HCT116 (cell line): ENCODE data around the gene TMEM237. TPM values are rescaled to one million over a fixed set of nuclear protein-coding genes. Genes with fewer than 3 reads are reported as not detected.

ENCODE experiments used
- ATAC-seq: fragments of 200-7000 bp; cut with Tn5 transposase; 2 replicates; pipeline ENCODE4 v1.9.1; 2020; ENCODE audit warnings: mild to moderate bottlenecking, moderate library complexity
- BruUV-seq: library from RNA; stranded (reverse); fragments of 400-500 nt; replicated peaks from 2 replicates; lab custom pipeline; 2021; lab: Mats Ljungman, UMichigan
- CTCF ChIA-PET: fragments of 300-600 bp; sonication (Branson Sonifier 250); formaldehyde crosslinking; loops from one replicate; lab custom pipeline; 2021; ENCODE audit warnings: antibody characterized with exemption; lab: Charles Lee
- POLR2A ChIA-PET: fragments of 300-600, 350-600 bp; sonication (Branson Sonifier 250); formaldehyde crosslinking; loops from one replicate; lab custom pipeline; 2021; ENCODE audit warnings: antibody characterized with exemption; lab: Charles Lee
- RAD21 ChIA-PET, 2 experiments: fragments of 300-600 bp; sonication (Branson Sonifier 250); formaldehyde crosslinking; loops; one replicate each; lab custom pipeline; 2023; ENCODE audit warnings: low total read pairs in 2 of 2; ENCODE audit not compliant: uncharacterized antibody in 2 of 2, unreplicated experiment in 2 of 2, low non-redundant PET in 1 of 2; lab: Charles Lee
- DNase-seq: peaks from one replicate; pipeline ENCODE4 v3.0.0-alpha.2; 2010; ENCODE audit warnings: low read depth, low spot score
- H2AFZ ChIP-seq: fragments of 200-600 bp; shearing (Covaris generic), sonication (generic); 2 replicates; pipeline ENCODE4 v1.6.1; 2017; ENCODE audit warnings: low read depth, mixed run types, mixed read lengths, antibody characterized with exemption, low read length; ENCODE audit not compliant: poor library complexity, severe bottlenecking
- H3K27ac ChIP-seq: 2 replicates; pipeline ENCODE4 v1.5.1; 2012; ENCODE audit warnings: low read depth, low read length
- H3K27me3 ChIP-seq: fragments of 200-600 bp; sonication (generic); 2 replicates; pipeline ENCODE4 v1.6.1; 2016; ENCODE audit warnings: mixed run types, low read length, mixed read lengths; ENCODE audit not compliant: insufficient read depth
- H3K36me3 ChIP-seq, 2 experiments: fragments of 200-500 bp in 1 of 2; fragments of 200-600 bp in 1 of 2; sonication (Bioruptor generic) in 1 of 2; sonication (generic) in 1 of 2; 2 replicates each; pipeline versions ENCODE4 v1.5.1 to v1.6.1; 2014 to 2016; ENCODE audit warnings: low read length in 2 of 2, inconsistent platforms in 1 of 2, mixed read lengths in 1 of 2, mixed run types in 1 of 2; ENCODE audit not compliant: insufficient read depth in 2 of 2, control insufficient read depth in 1 of 2
- H3K4me1 ChIP-seq, 2 experiments: fragments of 200-600 bp in 1 of 2; sonication (generic) in 1 of 2; 2 replicates each; pipeline versions ENCODE4 v1.5.1 to v1.6.1; 2012 to 2017; ENCODE audit warnings: low read length in 2 of 2, inconsistent platforms in 1 of 2, mild to moderate bottlenecking in 1 of 2, mixed read lengths in 1 of 2, mixed run types in 1 of 2, moderate library complexity in 1 of 2; ENCODE audit not compliant: insufficient read depth in 2 of 2, control insufficient read depth in 1 of 2
- H3K4me2 ChIP-seq: fragments of 200-600 bp; sonication (generic); 2 replicates; pipeline ENCODE4 v1.6.1; 2017; ENCODE audit warnings: mixed run types, low read length, mixed read lengths
- H3K4me3 ChIP-seq, 2 experiments: fragments of 200-600 bp in 1 of 2; sonication (generic) in 1 of 2; replicated peaks in 1 of 2; 2 replicates each; pipeline ENCODE4 v1.5.1; 2011 to 2016; ENCODE audit warnings: low read length in 2 of 2, control low read depth in 1 of 2, low read depth in 1 of 2, mild to moderate bottlenecking in 1 of 2, mixed read lengths in 1 of 2, mixed run types in 1 of 2
- H3K79me2 ChIP-seq: fragments of 200-600 bp; sonication (generic); 2 replicates; pipeline ENCODE4 v1.6.1; 2017; ENCODE audit warnings: mild to moderate bottlenecking, mixed run types, low read length, moderate library complexity, mixed read lengths; ENCODE audit not compliant: insufficient read depth
- H3K9ac ChIP-seq: fragments of 200-600 bp; sonication (generic); 2 replicates; pipeline ENCODE4 v1.6.1; 2016; ENCODE audit warnings: low read length, mixed read lengths
- H3K9me2 ChIP-seq: fragments of 200-600 bp; sonication (generic), shearing (Covaris generic); 2 replicates; pipeline ENCODE4 v1.6.1; 2017; ENCODE audit warnings: mixed run types, mild to moderate bottlenecking, moderate library complexity; ENCODE audit not compliant: insufficient read depth
- H3K9me3 ChIP-seq, 2 experiments: fragments of 200-500 bp in 1 of 2; fragments of 200-600 bp in 1 of 2; sonication (Bioruptor generic) in 1 of 2; sonication (generic) in 1 of 2; 2 replicates each; pipeline ENCODE4 v1.6.1; 2014 to 2017; ENCODE audit warnings: low read length in 2 of 2, mixed read lengths in 2 of 2, inconsistent platforms in 1 of 2, low read depth in 1 of 2, mild to moderate bottlenecking in 1 of 2, mixed run types in 1 of 2, moderate library complexity in 1 of 2; ENCODE audit not compliant: control insufficient read depth in 1 of 2, insufficient read depth in 1 of 2
- H4K20me1 ChIP-seq: fragments of 200-600 bp; sonication (generic), shearing (Covaris generic); 2 replicates; pipeline ENCODE4 v1.6.1; 2017; ENCODE audit warnings: mixed run types, mild to moderate bottlenecking, moderate library complexity; ENCODE audit not compliant: insufficient read depth
- EZH2 ChIP-seq: fragments of 200-600 bp; sonication (generic); IDR thresholded peaks from 2 replicates; pipeline ENCODE4 v1.6.1; 2017; ENCODE audit warnings: antibody characterized with exemption, mixed run types
- JUND ChIP-seq: IDR thresholded peaks from 2 replicates; pipeline ENCODE4 v1.6.1; 2012
- POLR2A ChIP-seq: IDR thresholded peaks from 2 replicates; pipeline ENCODE4 v1.7.0; 2011; ENCODE audit warnings: borderline replicate concordance; ENCODE audit not compliant: insufficient read depth, insufficient read length; ENCODE audit errors: extremely low read depth
- RAD21 ChIP-seq: IDR thresholded peaks from 2 replicates; pipeline ENCODE4 v1.6.1; 2012; ENCODE audit warnings: low read depth, mild to moderate bottlenecking
- SIN3A ChIP-seq: IDR thresholded peaks from 2 replicates; pipeline ENCODE4 v1.6.1; 2012; ENCODE audit warnings: low read depth
- TCF7L2 ChIP-seq: IDR thresholded peaks from 2 replicates; pipeline ENCODE4 v1.7.0; 2011; ENCODE audit warnings: borderline replicate concordance, inconsistent platforms; ENCODE audit not compliant: insufficient read depth, insufficient read length; ENCODE audit errors: extremely low read depth
- ZFX ChIP-seq: fragments of 450-650 bp; IDR thresholded peaks from 2 replicates; pipeline ENCODE4 v1.6.1; 2017
- ZNF274 ChIP-seq: fragments of 200-500 bp; sonication (Bioruptor generic); IDR thresholded peaks from 2 replicates; pipeline ENCODE4 v1.6.1; 2014; ENCODE audit warnings: mild to moderate bottlenecking, low read depth, low read length, inconsistent platforms
- intact Hi-C: fragments of 100-400 bp; cut with micrococcal nuclease; formaldehyde crosslinking; loops from 2 replicates; pipeline ENCODE4 v1.10.0; 2022
- total RNA-seq: library from RNA; stranded (reverse); gene quantifications from one replicate; pipeline ENCODE4 v1.2.1, GENCODE V29; 2021; ENCODE audit not compliant: unreplicated experiment
- TF ChIP-seq, protein P1 (sequence below), 3 experiments: fragments of 200-600 bp in 1 of 3; sonication (generic) in 1 of 3; IDR thresholded peaks in 2 of 3; conservative IDR thresholded peaks in 1 of 3; 2 replicates each; pipeline ENCODE4 v1.5.1; 2012 to 2017; ENCODE audit warnings: low read depth in 2 of 3, low read length in 2 of 3, antibody characterized with exemption in 1 of 3, borderline replicate concordance in 1 of 3, control low read depth in 1 of 3, mild to moderate bottlenecking in 1 of 3, mixed read lengths in 1 of 3, mixed run types in 1 of 3, moderate library complexity in 1 of 3; ENCODE audit not compliant: insufficient read depth in 1 of 3

Gene TMEM237
- total RNA-seq, 1 experiment from 2014 or later, result 29.4 TPM

DNA sequence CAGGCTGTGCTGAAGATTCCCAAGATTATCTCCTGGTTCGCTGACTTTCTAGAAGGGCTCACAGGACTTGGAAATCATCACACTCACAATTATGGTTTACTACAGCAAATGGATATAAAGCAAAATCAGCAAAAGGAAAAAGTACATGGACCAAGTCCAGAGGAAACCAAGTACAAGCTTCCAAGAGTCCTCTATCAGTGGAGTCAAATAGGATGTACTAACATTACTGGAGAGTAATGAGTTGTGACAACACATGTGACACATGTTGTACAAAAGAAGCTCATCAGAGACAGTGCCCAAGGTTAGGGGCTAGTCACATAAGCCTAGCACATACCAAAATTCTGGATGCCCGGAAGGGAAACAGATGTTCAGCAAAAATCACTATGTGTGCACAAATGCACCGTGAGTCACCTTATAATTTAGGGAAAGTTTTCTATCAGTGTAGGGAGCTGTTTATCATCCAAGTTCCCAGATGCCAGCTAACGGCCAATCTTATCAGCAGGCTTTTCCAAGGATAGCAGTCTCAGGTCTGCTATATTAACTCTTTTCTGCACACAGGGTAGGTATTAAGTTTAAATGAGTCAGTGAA, 9.5 kb downstream of the TMEM237 start:
- Histone ChIP-seq H3K27me3 (no peaks in the 10 kb centered on the region), H4K20me1 (no peaks in the 10 kb centered on the region), H3K9ac (no peak overlapping the region), H3K27ac (no peak overlapping the region), H3K4me3 (no peak overlapping the region), H3K9me3 (no peaks in the 10 kb centered on the region), H3K4me1 (no peaks in the 10 kb centered on the region), H3K79me2 (no peaks in the 10 kb centered on the region), H3K9me2 (no peaks in the 10 kb centered on the region), H3K4me2 (no peak overlapping the region), H3K36me3 (peaks cover 21 to 41% of the 10 kb centered on the region in 2 experiments), H2AFZ (no peak overlapping the region)
- ChIA-PET POLR2A (no interaction called here), RAD21 (no interaction called here), CTCF (no interaction called here)
- ATAC-seq (no peak), DNase-seq (no peak)
- intact Hi-C loops, result no loop called here
- TF ChIP-seq JUND (no peak), TCF7L2 (no peak), ZFX (no peak), EZH2 (no peak), POLR2A (no peak), RAD21 (no peak), SIN3A (no peak), ZNF274 (no peak)
- TF ChIP-seq, protein P1, sequence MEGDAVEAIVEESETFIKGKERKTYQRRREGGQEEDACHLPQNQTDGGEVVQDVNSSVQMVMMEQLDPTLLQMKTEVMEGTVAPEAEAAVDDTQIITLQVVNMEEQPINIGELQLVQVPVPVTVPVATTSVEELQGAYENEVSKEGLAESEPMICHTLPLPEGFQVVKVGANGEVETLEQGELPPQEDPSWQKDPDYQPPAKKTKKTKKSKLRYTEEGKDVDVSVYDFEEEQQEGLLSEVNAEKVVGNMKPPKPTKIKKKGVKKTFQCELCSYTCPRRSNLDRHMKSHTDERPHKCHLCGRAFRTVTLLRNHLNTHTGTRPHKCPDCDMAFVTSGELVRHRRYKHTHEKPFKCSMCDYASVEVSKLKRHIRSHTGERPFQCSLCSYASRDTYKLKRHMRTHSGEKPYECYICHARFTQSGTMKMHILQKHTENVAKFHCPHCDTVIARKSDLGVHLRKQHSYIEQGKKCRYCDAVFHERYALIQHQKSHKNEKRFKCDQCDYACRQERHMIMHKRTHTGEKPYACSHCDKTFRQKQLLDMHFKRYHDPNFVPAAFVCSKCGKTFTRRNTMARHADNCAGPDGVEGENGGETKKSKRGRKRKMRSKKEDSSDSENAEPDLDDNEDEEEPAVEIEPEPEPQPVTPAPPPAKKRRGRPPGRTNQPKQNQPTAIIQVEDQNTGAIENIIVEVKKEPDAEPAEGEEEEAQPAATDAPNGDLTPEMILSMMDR (IDR thresholded peaks at IDR 0.05 in 2 of 3, conservative IDR thresholded peaks at IDR 0.05 in 1 of 3; ENCODE audit: borderline replicate concordance in 1 of 3, insufficient read depth in 1 of 3, low read depth in 2 of 3, low read length in 2 of 3), result no peak
- BruUV-seq, result no TSS peak
